ENCODE data around the gene INTS11.

Gene INTS11

DNA sequence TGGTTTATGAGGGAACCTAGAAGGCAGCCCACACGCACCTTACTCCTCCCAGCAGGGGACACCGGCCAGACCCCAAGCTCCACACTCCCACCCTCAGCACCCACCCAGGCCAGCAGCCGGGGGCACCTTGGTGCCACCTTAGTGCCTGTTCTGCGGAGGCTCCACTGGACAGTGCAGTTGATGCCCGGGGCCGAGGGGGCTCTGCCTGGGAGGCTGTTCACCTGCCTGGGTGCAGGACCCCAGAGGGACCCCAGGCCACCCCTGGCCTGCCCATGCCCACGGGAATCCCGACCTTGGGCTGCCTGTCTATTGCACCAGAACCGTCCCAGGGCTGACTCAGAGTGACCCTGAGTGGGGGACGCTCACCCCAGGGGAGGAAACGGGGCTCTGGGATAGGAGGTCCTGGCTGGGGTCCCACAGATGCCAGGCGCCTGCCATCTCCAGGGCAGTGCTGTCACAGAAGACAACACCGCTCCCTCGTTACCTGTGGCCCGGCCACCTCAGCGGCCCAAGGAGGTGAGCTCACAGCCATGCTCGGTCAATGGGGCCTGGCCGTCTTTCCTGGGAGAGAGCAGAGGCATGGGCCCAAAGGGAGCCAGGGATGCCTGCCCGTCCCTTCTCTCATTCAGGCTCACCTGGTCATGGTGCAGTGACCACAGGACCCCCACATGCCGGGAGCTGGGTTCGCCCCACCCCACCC, 43.5 kb downstream of the INTS11 start:
- no peak for TF ChIP-seq TCF12 (IDR thresholded peaks at IDR 0.05; ENCODE audit: low read depth)
- TF ChIP-seq TEAD4 (IDR thresholded peaks at IDR 0.05) = no peak
- TF ChIP-seq TAF1 (IDR thresholded peaks at IDR 0.05; ENCODE audit: low read depth) = no peak
- no peak for TF ChIP-seq CREB1 (IDR thresholded peaks at IDR 0.05; ENCODE audit: low read depth)
- TF ChIP-seq REST (IDR thresholded peaks at IDR 0.05; ENCODE audit: low read depth) = no peak
- no peak for TF ChIP-seq YY1 (IDR thresholded peaks at IDR 0.05; ENCODE audit: low read depth)
- no peak for TF ChIP-seq USF1 (IDR thresholded peaks at IDR 0.05)
- no peak for TF ChIP-seq MAX (IDR thresholded peaks at IDR 0.05)
- TF ChIP-seq RAD21 (IDR thresholded peaks at IDR 0.05; ENCODE audit: low read depth) = no peak

GRCh38 chr1:1279028-1279427, 45.4 kb downstream of the INTS11 start:
- TF ChIP-seq TCF12 (IDR thresholded peaks at IDR 0.05; ENCODE audit: low read depth) (no peak), ZBTB7A (IDR thresholded peaks at IDR 0.05; ENCODE audit: low read depth) (no peak), EGR1 (IDR thresholded peaks at IDR 0.05) (no peak), EP300 (IDR thresholded peaks at IDR 0.05; ENCODE audit: borderline replicate concordance) (no peak), TAF1 (IDR thresholded peaks at IDR 0.05; ENCODE audit: low read depth) (no peak), NFIC (IDR thresholded peaks at IDR 0.05) (no peak), FOXM1 (IDR thresholded peaks at IDR 0.05; ENCODE audit: borderline replicate concordance, low read depth) (no peak), CEBPB (IDR thresholded peaks at IDR 0.05) (no peak), TEAD4 (IDR thresholded peaks at IDR 0.05) (no peak), REST (IDR thresholded peaks at IDR 0.05; ENCODE audit: low read depth) (no peak), MAX (IDR thresholded peaks at IDR 0.05) (no peak), RAD21 (IDR thresholded peaks at IDR 0.05; ENCODE audit: low read depth) (no peak), YY1 (IDR thresholded peaks at IDR 0.05; ENCODE audit: low read depth) (no peak), USF1 (IDR thresholded peaks at IDR 0.05) (no peak)

DNA sequence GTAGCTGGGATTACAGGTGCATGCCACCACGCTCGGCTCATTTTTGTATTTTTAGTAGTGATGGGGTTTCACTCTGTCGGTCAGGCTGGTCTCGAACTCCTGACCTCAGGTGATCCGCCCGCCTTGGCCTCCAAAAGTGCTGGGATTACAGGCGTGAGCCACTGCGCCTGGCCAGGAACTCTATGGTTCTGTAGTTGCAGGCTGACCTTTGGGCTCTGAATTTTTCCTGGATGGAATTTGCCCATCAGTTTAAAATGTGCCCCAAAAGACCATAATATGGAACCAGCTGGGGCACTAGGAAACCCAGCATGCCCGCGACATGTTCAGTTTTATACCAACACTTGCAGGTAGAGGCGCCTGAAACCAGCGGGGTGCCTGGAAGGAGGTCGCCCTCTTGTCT, 45.8 kb downstream of the INTS11 start:
- TF ChIP-seq ZBTB7A (IDR thresholded peaks at IDR 0.05; ENCODE audit: low read depth) (no peak), EP300 (IDR thresholded peaks at IDR 0.05; ENCODE audit: borderline replicate concordance) (no peak), NFIC (IDR thresholded peaks at IDR 0.05) (no peak), USF1 (IDR thresholded peaks at IDR 0.05) (no peak), RAD21 (IDR thresholded peaks at IDR 0.05; ENCODE audit: low read depth) (no peak), CREB1 (IDR thresholded peaks at IDR 0.05; ENCODE audit: low read depth) (no peak), FOXM1 (IDR thresholded peaks at IDR 0.05; ENCODE audit: borderline replicate concordance, low read depth) (no peak), EGR1 (IDR thresholded peaks at IDR 0.05) (no peak)

GRCh38 chr1:1275836-1276235, 48.6 kb downstream of the INTS11 start:
- TF ChIP-seq ZBTB7A (IDR thresholded peaks at IDR 0.05; ENCODE audit: low read depth) (no peak), CREB1 (IDR thresholded peaks at IDR 0.05; ENCODE audit: low read depth) (no peak), EGR1 (IDR thresholded peaks at IDR 0.05) (no peak), TCF12 (IDR thresholded peaks at IDR 0.05; ENCODE audit: low read depth) (no peak), EP300 (IDR thresholded peaks at IDR 0.05; ENCODE audit: borderline replicate concordance) (no peak), RAD21 (IDR thresholded peaks at IDR 0.05; ENCODE audit: low read depth) (no peak), MAX (IDR thresholded peaks at IDR 0.05) (no peak), YY1 (IDR thresholded peaks at IDR 0.05; ENCODE audit: low read depth) (no peak), NFIC (IDR thresholded peaks at IDR 0.05) (no peak), REST (IDR thresholded peaks at IDR 0.05; ENCODE audit: low read depth) (no peak), TAF1 (IDR thresholded peaks at IDR 0.05; ENCODE audit: low read depth) (no peak), FOXM1 (IDR thresholded peaks at IDR 0.05; ENCODE audit: borderline replicate concordance, low read depth) (no peak), CEBPB (IDR thresholded peaks at IDR 0.05) (no peak), TEAD4 (IDR thresholded peaks at IDR 0.05) (no peak), USF1 (IDR thresholded peaks at IDR 0.05) (no peak)
